HG03469 (cell line): ENCODE data around the gene SRRM2.

ENCODE experiments used
- ATAC-seq: cut with Tn5 transposase; IDR thresholded peaks from one replicate; pipeline ENCODE4 v1.9.1; 2021; ENCODE audit warnings: mild to moderate bottlenecking, moderate library complexity, moderate number of reproducible peaks; ENCODE audit not compliant: unreplicated experiment

The SRRM2 gene

DNA sequence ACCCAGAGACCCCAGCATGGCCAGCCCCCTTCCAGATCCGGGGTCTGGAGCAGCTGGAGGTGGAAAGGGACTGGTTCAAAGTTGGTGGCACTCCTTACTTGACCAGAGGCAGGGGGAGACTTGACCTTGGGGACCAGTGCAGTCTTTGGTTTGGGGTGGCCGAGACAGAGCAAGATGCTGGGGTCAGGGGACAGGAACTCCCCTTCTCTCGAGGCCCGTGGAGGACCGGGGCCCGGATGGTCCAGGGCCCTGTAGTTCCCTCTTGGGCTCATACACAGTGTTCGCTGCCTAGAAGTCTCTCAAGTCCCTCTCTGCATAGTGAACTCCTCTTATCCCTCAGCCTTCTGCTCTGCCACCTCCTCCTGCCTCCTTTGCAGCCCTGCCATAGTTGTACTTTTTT, 35.5 kb downstream of the SRRM2 start:
- no peak for ATAC-seq

DNA sequence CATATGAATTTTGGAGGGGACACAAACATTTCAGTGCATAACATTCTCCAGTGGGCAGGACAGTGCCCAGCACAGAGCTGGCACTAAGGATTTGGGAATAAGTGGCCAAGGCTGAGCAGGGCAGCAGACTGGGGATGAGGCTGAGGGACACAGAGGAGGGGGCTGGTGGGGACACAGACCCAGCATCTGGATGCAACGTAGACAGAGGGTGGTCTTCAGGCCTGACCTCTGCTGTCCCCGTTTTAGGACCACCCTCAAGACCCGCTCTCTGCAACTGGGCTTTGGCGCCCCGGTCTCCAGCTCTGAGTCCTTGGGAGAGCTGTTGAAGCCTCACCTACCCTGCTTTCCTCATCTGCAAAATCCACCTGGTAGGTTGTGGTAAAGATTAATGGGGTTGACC, 38.2 kb downstream of the SRRM2 start:
- no peak for ATAC-seq

DNA sequence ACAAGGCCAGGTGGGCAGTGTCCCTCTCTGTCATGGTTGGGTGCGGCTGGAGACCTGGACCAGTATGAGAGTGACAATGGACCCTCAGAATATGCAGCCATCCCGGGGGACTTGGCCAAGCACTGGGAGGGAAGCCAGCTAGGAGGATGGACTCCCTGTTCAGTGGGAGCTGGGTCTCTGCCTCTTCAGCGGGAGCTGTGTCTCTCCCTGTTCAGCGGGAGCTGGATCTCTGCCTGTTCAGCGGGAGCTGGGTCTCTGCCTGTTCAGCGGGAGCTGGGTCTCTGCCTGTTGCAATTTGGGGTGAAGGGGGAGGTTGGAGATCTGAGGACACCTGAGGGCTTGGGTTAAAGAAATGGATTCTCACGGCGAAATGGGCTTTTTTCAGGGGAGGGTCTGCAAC, 38.7 kb downstream of the SRRM2 start:
- no peak for ATAC-seq

DNA sequence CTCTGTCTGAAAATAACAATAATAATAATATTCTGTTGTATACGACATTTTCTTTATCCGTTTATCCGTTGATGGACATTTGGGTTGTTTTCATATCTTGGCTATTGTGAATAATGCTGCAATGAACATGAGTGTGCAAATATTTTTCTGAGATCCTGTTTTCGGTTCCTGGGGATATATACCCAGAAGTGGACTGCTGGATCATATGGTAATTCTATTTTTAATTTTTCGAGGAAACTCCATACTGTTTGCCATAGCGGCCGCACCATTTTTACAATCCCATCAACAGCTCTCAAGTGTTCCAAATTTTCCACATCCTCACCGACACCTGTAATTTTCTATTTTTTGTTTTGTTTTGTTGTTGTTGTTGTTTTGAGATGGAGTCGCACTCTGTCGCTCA, 40.5 kb downstream of the SRRM2 start:
- ATAC-seq = no peak

DNA sequence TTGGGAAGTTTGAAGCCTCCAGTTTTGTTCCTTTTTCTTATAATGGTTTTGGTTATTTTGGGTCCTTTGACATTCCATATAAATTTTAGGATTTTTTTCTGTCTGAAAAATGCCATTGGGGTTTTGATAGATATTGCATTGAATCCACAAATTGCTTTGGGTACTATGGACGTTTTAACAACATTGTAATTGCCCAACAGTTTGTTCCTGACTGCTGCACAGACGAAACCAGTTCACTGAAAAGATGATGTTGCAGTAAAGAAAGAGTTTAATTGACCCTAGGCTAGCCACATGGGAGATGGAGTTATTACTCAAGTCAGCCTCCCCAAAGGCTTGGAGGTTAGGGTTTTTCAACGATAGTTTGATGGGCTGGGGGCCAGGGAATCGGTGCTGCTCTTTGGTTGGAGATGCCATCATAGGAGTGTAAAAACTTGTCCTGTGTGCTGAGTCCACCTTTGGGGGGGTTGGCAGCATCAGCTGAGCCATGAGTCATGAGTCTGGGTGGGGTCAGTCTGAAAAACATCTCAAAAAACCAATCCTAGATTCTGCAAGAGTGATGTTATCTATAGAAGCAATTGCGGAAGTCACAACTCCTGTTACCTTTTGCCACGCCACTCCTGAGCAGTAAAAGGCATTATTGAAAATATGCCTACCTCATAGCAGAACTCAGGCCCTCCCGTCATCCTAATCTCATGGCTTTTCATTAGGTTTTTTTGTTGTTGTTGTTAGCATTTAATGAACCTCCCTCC, 43.1 kb downstream of the SRRM2 start:
- ATAC-seq = no peak

DNA sequence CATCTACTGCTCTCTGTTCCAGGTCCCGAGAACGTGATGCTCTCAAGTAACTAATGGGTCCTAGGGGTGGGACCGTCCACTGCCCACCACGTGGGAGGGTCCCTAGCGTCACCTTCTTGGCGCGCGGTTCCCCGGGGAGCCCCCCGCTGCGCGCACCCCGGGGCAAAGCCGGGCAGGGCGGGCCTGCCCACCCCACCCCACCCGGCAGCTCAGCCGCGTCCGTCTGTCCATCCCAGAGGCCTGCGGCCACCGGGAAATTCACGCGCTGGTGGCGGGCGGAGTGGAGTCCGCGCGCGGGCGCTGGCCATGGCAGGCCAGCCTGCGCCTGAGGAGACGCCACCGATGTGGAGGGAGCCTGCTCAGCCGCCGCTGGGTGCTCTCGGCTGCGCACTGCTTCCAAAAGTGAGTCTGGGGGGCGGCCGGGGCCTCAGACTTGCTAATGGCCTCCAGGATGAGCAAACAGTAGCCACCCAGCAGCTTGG, 46.3 kb downstream of the SRRM2 start:
- ATAC-seq = no peak

DNA sequence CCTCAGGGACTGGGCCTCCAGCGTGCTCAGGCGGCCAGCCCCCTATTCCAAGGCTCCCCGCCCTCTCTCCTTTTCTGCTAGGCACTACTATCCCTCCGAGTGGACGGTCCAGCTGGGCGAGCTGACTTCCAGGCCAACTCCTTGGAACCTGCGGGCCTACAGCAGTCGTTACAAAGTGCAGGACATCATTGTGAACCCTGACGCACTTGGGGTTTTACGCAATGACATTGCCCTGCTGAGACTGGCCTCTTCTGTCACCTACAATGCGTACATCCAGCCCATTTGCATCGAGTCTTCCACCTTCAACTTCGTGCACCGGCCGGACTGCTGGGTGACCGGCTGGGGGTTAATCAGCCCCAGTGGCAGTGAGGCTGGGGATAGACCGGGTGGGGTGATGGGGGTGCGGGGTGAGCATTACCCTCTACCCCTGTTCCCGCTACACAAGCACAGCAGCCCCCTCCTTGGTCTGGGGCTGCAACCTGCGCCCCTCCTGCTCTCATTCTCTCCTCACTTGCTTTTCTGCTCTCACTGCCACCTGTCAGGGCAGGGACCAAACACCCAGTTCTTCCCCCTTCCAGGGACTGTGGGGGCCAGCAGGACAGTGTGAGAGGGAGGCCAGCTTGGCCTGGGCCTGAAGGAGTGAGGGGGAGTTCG, 46.9 kb downstream of the SRRM2 start:
- ATAC-seq = no peak

DNA sequence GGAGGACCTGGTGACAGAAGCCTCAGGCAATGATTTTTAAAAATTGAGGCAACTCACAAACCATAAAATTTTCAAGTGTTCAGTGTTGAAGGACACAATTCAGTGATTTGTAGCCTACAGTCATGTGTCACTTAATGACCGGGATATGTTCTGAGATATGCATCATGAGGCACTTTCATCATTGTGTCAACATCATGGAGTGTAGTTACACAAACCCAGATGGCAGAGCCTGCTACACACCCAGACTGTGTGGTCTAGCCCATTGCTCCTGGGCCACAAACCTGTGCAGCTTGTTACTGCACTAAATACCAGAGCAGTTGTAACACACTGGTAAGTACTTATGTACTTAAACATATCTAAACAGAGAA, 47.4 kb downstream of the SRRM2 start:
- ATAC-seq = no peak

DNA sequence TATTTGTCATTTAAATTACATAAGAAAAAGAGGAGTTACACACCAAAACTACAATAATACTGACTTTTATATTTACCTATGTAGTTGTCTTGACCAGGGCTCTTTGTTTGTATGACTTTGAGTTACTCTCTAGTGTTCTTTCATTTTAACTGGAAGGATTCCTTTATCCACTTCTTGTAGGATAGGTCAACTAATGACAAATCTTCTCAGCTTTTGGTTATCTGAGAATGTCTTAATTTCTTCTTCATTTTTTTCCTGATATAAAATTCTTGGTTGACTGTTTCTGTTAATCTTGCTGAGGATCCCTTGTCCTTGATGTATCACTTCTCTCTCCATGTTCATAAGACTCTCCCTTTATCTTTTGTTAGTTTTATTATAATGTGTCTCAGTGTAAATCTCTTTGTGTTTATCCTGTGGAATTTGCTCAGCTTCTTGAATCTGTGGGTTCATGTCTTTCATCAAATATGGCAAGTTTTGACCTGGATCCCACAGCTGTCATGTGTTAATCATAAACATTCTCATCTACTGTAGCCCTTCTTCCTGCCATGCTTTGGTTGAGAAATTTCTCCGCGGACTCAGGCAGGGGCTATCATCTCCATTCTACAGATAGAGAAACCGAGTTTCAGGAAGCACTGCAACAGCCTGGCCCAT, 51.2 kb downstream of the SRRM2 start:
- ATAC-seq = no peak

DNA sequence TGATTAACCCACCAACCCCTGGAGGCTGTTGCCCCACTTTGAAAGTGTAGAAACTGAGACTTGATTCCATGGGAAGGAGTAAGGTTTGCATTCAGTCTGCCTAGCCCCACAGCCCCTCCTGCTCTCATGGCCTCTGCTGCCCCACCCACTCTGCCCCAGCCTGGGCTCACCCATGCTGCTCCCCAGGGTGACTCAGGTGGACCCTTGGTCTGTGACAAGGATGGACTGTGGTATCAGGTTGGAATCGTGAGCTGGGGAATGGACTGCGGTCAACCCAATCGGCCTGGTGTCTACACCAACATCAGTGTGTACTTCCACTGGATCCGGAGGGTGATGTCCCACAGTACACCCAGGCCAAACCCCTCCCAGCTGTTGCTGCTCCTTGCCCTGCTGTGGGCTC, 52.3 kb downstream of the SRRM2 start:
- no peak for ATAC-seq

DNA sequence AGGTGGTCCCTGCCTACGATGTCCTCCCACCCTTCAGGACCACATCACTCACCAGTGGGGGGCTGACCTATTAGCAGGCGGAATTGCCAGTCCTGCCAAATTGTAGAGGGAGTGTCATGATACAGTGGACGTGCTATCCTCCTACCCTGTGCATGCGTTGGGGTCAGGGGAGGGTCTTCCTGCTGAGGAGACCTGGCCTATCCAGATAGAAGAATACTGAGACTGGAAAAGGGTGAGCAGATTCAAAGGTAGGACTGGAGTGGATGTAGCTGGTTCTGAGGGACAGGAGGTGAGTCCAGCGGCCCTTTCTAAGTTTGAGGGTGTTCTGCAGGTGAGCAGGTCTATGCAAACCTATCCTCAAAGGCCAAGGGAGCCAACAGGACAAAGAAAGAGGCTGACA, 53.8 kb downstream of the SRRM2 start:
- ATAC-seq = no peak

DNA sequence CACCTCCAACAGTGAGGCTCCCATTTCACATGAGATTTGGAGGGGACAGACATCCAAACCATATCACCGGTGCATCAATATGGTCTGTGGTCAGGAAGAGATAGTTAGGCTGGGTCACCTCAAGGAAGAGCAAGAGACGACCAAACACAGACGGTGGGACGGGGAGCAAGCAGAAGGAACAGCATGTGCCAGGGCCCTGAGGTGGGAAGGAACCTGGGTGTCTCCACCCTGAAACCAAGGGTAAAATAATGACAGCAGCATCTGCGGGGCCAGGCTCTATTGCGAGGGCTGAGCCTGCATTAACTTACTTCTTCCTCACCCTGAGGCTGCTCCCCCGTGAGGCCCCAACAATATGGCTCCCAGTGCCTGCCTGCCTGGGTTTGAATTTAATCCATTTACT, 55.7 kb downstream of the SRRM2 start:
- no peak for ATAC-seq

DNA sequence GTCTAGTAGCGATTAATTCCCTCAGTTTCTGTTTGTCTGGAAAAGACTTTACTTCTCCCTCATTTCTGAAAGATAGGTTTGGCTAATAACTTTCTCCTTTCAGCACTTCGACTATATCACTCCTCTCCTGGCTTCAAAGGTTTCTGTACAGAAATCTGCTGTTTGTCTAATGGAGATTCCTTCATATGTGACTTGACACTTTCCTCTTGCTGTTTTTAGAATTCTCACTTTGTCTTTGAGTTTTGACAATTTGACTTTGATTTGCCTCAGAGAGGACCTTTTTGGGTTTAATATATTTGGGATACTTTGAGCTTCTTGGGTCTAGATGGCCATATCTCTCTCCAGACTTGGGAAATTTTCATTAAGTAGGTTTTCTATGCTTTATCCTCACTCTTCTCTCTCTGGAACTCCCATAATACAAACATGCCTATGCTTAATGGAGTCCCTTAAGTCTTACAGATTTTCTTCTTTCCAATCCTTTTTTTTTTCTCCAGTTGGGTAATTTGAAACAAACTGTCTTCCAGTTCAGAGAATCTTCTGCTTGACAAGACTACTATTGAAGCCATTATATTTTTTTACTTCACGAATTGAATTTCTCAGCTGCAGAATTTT, 56.8 kb downstream of the SRRM2 start:
- no peak for ATAC-seq

DNA sequence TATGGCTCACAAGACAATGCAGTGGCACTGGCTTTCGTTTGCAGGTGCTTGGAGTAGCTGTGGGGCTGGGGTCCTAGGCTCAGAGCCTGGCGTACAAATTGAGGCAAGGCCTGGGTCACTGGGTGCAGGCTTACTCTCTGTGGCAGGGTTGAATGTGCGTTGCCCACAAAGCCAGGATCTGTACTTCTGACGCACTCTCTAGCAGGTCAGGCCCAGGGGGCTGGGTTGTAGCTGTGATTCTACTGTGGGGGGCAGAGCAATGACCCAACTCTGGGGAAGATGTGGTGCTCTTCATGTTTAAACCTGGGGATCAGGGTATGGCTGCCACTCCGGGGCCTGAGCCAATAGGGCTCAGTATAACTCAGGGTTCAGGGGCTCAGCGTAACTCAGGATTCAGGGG, 58.2 kb downstream of the SRRM2 start:
- ATAC-seq = no peak

DNA sequence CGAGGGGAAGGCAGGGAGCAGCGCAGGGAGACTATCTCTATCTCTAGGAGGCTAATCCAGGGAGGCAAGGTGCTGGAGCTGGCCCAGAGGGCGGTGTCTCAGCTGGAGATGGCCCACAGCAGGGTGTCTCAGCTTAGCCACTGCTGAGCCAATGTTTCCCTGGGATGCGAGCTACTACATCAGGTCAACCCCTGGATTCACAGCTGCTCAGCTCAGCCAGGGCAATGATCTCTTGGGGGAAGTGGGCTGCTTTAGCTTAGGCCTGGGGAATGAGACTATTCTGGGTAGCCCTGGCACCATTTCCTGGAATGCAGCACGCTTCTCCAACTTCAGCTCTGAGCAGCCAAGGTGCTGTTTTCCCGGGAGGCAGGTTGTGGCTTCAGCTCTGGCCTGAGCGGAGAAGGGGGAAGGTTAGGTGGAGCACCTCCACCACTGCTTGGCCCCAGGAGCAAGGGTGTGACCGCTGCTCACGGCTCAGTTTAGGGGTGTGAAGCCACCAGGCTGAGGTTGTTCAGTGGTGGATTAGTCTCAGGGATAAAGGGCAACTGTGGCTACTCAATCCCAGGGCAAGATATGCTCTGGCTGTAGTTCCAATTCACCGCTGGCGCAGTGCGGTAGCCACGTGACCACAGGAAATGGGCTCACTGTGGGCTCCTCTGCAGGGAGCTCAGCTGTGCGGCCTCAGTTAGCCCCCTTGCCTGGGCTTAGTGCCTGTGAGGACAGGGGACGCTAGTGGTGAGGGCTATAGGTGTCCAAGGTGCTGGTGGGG, 59.4 kb downstream of the SRRM2 start:
- ATAC-seq = no peak

DNA sequence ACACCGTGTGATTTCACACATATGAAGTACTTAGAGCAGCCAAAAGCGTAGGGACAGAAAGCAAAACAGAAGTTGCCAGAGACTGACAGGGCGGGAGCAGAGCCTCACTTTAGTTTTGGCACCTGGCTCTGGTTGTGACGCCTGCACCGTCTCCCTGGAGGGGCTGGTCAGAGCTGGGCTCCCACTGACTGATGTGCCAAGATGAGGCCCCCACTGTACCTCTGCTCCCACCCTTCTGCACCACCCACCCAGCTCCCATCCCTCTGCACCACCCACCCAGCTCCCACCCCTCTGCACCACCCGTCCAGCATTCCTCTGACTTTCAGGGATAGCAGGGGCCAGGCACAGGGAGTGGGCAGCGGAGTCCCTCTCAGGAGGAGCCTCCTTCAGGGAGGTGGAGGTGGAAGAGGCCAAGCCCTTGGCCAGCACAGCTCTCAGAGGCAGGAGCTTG, 61.4 kb downstream of the SRRM2 start:
- ATAC-seq = no peak

DNA sequence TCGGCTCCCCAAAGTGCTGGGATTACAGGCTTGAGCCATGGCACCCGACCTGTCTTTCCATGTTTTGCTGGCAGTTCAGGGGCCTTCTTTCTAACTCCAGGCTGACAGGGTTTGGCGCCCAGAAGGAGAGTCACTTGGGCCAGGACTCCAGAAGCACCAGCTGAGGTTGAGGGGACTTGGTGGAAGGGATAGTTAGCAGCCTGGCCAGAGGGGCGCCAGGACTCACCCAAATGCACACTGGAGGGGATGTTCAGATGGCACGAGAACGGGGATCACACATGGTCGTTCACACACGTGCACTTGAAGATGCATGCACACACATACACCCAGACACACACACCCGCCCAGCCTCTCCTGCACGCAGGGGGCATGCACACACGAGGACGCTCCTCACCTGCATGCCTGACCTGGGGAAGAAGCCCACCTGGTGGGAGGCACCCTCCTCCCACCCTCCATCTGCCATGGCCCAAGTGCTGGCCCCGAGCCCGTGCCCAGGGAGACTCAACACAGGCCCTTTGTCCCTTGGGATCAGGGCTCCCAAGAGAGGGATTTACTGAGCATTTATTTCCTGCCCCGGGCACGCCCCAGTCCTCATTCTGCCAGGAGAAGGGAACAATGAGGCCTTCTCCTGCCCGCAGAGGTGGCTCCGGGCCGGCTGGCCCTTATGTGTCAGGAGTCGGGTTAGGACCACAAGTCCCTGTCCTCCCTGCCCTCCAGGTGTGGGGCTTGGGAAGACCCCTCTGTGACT, 62.3 kb downstream of the SRRM2 start:
- no peak for ATAC-seq

DNA sequence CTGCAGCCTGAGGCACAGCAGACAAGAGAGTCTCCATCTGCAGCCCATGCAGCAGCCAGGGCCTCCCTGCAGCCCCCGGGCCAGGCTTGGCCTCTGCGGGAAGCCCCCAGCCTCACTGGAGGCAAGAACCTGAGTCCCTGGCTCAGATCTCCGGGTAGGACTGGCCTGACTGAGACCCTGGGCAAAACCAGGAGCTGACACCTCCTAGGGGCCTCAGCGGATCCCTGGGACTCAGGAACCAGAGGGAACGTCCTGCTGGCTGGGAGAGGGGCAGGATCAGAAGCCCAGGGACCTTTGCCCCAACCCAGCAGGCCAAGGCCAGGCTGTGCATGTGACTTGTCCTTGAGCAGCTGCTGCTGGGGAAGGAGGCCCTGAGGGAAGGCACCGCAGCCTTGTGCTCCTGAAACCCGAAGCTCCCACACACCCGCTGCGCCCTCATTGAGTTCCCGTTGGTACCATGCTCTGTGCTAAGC, 62.9 kb downstream of the SRRM2 start:
- ATAC-seq = no peak

DNA sequence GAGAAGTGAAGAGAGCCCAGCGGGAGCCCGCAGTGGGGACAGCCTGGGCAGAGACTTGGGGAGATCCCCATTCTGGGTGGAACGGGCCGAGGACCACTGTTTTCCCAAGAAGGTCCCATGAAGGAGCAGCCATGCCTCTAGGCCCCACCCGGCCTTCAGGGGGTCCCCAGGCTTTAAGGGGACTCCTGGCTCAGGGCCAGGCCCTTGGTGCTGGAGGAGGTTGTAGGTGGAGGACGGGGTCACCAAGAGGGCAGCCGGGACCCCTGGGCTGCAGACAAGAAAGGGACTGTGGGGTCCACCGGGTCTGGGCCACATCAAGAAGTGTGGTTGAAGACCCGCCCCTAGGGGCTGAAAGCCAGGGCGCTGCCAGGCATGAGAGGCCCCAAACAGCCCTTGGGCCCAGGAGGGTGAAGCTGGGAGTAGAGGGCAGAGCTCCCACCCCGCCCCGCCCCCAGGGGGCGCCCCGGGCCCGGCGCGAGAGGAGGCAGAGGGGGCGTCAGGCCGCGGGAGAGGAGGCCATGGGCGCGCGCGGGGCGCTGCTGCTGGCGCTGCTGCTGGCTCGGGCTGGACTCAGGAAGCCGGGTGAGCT, 64.4 kb downstream of the SRRM2 start, which contains the start of gene PRSS21:
Gene PRSS21 (plus strand): TSS at position 487 of the 589 bp plus-strand sequence. CDS start 32 bp downstream, at position 519.
- no peak for ATAC-seq
